ENCODE measurements around the gene SYT13.

- TF ChIP-seq CTCF (IDR thresholded peaks at IDR 0.05) (no peak), EP300 (IDR thresholded peaks at IDR 0.05) (no peak), POLR2A (IDR thresholded peaks at IDR 0.05; ENCODE audit: low read depth) (no peak)
Measured at GRCh38 chr11:45324459-45324858, 38.3 kb upstream of the SYT13 start.

All from esophagus muscularis mucosa (tissue), 4 donors.